NB4 (cell line): ENCODE data around the gene IRAG1.

ENCODE experiments used
- DNase-seq: peaks from one replicate; pipeline ENCODE4 v3.0.0; 2010; ENCODE audit warnings: low read depth
- H3K4me3 ChIP-seq: one replicate; pipeline ENCODE4 v1.5.1; 2011; ENCODE audit warnings: mild to moderate bottlenecking, low read depth, low read length, moderate library complexity
- MYC ChIP-seq: IDR thresholded peaks from 2 replicates; pipeline ENCODE4 v1.6.1; 2011; ENCODE audit warnings: low read depth, low read length
- POLR2A ChIP-seq: IDR thresholded peaks from 2 replicates; pipeline ENCODE4 v1.6.1; 2011; ENCODE audit warnings: mild to moderate bottlenecking; ENCODE audit not compliant: insufficient read length; ENCODE audit errors: extremely low read depth
- TF ChIP-seq, protein P1 (sequence below): IDR thresholded peaks from one replicate; pipeline ENCODE4 v1.5.1; 2012; ENCODE audit warnings: low read depth, low read length
- TF ChIP-seq, protein P2 (sequence below): IDR thresholded peaks from 2 replicates; pipeline ENCODE4 v1.6.1; 2011; ENCODE audit warnings: low read depth, low read length

The IRAG1 gene

DNA sequence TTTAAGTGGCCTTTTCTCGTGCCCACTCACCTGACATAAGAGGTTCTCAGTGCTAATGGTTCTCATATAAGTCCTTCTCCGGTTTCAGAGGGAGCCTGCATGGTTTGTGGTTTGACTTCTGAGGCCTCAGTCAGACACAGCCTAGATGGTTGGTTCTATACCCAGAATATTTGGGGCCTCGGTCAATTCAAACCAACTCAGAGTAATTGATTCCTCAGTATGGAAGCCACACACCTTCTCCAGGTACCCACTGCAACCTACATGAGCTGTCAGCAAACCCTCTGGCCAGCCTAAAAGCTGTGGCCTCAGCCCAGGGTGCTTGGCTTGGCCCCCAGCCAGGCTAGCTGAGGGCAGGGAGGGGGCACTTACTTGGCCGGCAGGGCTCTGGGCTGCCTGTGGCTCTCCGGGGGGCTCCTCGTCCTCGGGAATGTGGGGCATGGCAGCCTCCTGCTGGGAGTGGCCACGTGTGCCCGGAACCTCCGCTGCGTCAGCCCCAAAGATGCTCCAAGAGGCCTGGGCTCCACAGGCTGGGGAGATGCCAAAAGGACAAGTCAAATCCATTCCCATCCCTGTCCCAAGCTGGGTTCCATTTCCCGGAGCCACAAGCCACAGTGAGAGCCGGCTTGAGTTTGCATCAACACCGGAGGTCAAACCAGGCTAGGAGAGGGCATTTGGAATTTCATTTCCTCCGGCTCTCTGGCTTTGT is 41.7 kb downstream of the IRAG1 start:
- no peak overlapping the region for H3K4me3 ChIP-seq
- TF ChIP-seq, protein P1, sequence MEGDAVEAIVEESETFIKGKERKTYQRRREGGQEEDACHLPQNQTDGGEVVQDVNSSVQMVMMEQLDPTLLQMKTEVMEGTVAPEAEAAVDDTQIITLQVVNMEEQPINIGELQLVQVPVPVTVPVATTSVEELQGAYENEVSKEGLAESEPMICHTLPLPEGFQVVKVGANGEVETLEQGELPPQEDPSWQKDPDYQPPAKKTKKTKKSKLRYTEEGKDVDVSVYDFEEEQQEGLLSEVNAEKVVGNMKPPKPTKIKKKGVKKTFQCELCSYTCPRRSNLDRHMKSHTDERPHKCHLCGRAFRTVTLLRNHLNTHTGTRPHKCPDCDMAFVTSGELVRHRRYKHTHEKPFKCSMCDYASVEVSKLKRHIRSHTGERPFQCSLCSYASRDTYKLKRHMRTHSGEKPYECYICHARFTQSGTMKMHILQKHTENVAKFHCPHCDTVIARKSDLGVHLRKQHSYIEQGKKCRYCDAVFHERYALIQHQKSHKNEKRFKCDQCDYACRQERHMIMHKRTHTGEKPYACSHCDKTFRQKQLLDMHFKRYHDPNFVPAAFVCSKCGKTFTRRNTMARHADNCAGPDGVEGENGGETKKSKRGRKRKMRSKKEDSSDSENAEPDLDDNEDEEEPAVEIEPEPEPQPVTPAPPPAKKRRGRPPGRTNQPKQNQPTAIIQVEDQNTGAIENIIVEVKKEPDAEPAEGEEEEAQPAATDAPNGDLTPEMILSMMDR, result no peak
- no peak for TF ChIP-seq POLR2A
- no peak for TF ChIP-seq MYC
- TF ChIP-seq, protein P2, sequence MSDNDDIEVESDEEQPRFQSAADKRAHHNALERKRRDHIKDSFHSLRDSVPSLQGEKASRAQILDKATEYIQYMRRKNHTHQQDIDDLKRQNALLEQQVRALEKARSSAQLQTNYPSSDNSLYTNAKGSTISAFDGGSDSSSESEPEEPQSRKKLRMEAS, result no peak
- DNase-seq, result no peak

DNA sequence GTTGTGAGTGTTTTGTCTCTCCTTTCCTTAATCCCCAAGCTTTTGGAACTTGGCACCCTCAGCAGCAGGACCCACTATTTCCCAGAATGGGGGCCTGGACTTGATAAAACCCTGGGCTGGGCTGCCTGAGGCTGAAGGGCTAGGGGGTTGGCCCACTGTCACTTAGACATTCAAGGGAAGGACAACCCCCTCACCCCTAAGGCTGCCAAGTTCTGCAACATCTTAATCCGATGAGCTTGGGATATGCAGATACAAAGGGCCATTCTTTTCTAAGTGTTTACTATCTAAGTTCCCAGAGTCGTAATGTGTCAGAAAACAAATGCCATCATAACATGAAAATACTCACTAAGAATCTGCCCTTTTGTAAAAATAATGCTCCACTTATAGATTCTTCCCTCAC is 42.9 kb downstream of the IRAG1 start:
- H3K4me3 ChIP-seq, result no peak overlapping the region
- TF ChIP-seq MYC, result no peak
- TF ChIP-seq, protein P1, result no peak
- TF ChIP-seq POLR2A, result no peak
- TF ChIP-seq, protein P2, result no peak
- DNase-seq, result no peak

DNA sequence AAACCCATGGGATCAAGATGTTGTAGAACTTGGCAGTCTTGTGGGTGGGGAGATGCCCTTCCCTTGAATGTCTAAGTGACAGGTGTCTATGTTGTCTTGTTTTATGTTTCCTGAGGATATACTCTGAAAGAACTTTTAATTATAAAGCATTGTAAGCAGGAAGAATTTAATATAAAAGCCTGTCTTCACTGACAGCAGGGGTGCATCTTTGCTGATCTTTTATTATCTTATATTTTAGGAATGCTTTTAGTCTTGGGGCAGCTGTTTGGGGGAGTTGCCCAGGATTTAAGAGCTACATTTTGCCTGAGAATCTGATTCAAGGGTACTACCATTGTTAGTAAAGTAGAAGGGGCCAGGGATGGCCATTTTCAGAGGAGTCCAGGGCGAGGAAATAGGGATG is 43.4 kb downstream of the IRAG1 start:
- H3K4me3 ChIP-seq, result no peak overlapping the region
- no peak for TF ChIP-seq POLR2A
- TF ChIP-seq, protein P2, result no peak
- TF ChIP-seq, protein P1, result no peak
- TF ChIP-seq MYC, result no peak

DNA sequence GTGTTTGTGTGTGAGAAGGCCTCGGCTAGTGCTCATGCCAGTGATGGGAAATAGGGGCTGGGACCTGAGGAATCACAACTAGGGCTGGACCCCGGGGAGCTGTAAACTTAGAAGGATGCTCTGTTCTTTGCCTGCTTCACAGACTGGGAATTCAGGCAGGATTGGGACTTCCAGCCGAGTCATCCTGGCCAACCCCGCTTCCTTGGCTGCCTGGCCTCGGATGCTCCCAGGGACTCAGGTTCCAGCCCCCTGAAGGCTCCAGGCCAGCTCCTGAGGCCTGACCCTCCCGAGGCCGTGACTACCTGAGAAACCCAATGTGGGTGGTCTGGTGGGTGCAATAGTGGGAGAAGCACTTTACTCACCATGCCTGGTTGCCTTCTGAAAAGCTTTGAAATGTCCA is 44.7 kb downstream of the IRAG1 start:
- no peak for DNase-seq

More for the DNA sequence above, 43.4 kb downstream of the IRAG1 start:
- no peak for DNase-seq

DNA sequence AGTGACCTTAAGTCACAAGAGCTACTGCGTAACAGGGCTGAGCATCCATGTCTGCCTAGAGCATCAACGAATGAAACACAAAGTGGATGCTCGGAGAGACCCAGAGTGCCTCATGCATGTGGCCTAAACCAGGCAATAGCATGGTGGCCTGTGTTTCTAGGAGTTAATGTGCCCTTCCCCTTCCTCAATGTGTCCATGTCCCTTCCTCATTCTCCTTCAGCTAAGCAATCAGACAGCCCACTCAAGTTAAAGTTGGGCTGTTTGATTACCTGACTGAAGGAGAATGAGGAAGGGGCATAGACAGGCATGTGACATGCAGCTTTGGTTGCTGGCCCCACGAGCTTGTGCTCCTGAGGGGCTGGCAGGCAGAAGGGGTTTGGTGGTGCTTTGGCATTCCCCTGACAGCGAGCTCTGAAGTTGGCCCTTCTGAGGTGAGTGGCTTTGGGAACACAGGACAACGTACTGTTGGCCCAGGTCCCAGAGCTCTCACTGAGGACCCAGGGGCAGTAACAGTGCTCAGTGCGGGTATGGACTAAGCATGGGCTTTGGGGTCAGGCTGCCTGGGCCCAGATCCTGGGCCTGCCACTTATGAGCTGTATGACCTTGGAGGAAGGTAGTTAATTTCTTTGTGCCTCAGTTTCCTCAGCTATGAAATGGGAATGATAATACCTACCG is 46.7 kb downstream of the IRAG1 start:
- DNase-seq, result no peak
- TF ChIP-seq, protein P2, result no peak
- TF ChIP-seq, protein P1, result no peak
- TF ChIP-seq POLR2A (no peak), MYC (no peak)
- H3K4me3 ChIP-seq, result no peak overlapping the region

More for the DNA sequence above, 44.7 kb downstream of the IRAG1 start:
- TF ChIP-seq MYC (no peak), POLR2A (no peak)
- TF ChIP-seq, protein P2, result no peak
- TF ChIP-seq, protein P1, result no peak
- no peak overlapping the region for H3K4me3 ChIP-seq
